Esophagus muscularis mucosa (tissue), 4 donors: ENCODE measurements around the gene GLRA2. TPM values are rescaled to one million over a fixed set of nuclear protein-coding genes. Genes with fewer than 3 reads are reported as not detected.

Source experiments
- DNase-seq: peaks from one replicate; pipeline ENCODE4 v3.0.0-alpha.2; 2017; ENCODE audit errors: extremely low spot score
- H3K27ac ChIP-seq, 4 donors: fragments of 200-600 bp; sonication (generic); replicated peaks in 1 of 4; 1 replicate in 3 of 4; 2 replicates in 1 of 4; pipeline ENCODE4 v1.5.1; 2016 to 2019; ENCODE audit warnings: mild to moderate bottlenecking in 1 of 4
- H3K27me3 ChIP-seq, 4 donors: fragments of 200-600 bp; sonication (generic); one replicate each; pipeline versions ENCODE4 v1.5.1 to v1.6.0; 2016 to 2019
- H3K36me3 ChIP-seq, 4 donors: fragments of 200-600 bp; sonication (generic); one replicate each; pipeline ENCODE4 v1.5.1; 2016 to 2019
- H3K4me1 ChIP-seq, 4 donors: fragments of 200-600 bp; sonication (generic); one replicate each; pipeline ENCODE4 v1.5.1; 2016 to 2019
- H3K4me3 ChIP-seq, 4 donors: fragments of 200-600 bp; sonication (generic); 1 replicate in 2 of 4; 2 replicates in 2 of 4; pipeline ENCODE4 v1.5.1; 2016 to 2019; ENCODE audit warnings: mild to moderate bottlenecking in 4 of 4, moderate library complexity in 1 of 4
- H3K9me3 ChIP-seq, 4 donors: fragments of 200-600 bp; sonication (generic); 1 replicate in 3 of 4; 2 replicates in 1 of 4; pipeline ENCODE4 v1.5.1; 2016 to 2019
- EP300 ChIP-seq: sonication (generic); formaldehyde crosslinking; IDR thresholded peaks from one replicate; pipeline ENCODE4 v1.6.1; 2017; ENCODE audit warnings: antibody characterized with exemption
- POLR2A ChIP-seq: fragments of 450-650 bp; IDR thresholded peaks from one replicate; pipeline ENCODE4 v1.6.1; 2017; ENCODE audit warnings: antibody characterized with exemption, moderate library complexity, mild to moderate bottlenecking, low read depth
- POLR2AphosphoS5 ChIP-seq, 2 donors: sonication (generic); formaldehyde crosslinking; IDR thresholded peaks; one replicate each; pipeline ENCODE4 v1.6.1; 2017; ENCODE audit warnings: antibody characterized with exemption in 2 of 2
- WGBS: methylation state at CpG from one replicate; pipeline ENCODE4 v1.1.5; 2018; 5-methylcytosine and 5-hydroxymethylcytosine counted together
- intact Hi-C: fragments of 100-400 bp; cut with DNase I; formaldehyde crosslinking; loops from one replicate; pipeline ENCODE4 v1.15.1; 2023
- total RNA-seq, 4 donors: library from RNA; depleted of rRNA; stranded (reverse); fragments of >200 nt; gene quantifications; one replicate each; pipeline versions ENCODE4 v1.1.0 to v1.2.1, GENCODE V29; 2016
- TF ChIP-seq, protein P1 (sequence below), 3 experiments: fragments of 200-600 bp in 2 of 3; fragments of 450-650 bp in 1 of 3; sonication (generic) in 2 of 3; IDR thresholded peaks; one replicate each; pipeline ENCODE4 v1.5.1; 2017 to 2019; ENCODE audit warnings: antibody characterized with exemption in 3 of 3, mild to moderate bottlenecking in 2 of 3, moderate library complexity in 1 of 3

The GLRA2 gene
- total RNA-seq, 4 donors from 2014 or later: not detected

DNA sequence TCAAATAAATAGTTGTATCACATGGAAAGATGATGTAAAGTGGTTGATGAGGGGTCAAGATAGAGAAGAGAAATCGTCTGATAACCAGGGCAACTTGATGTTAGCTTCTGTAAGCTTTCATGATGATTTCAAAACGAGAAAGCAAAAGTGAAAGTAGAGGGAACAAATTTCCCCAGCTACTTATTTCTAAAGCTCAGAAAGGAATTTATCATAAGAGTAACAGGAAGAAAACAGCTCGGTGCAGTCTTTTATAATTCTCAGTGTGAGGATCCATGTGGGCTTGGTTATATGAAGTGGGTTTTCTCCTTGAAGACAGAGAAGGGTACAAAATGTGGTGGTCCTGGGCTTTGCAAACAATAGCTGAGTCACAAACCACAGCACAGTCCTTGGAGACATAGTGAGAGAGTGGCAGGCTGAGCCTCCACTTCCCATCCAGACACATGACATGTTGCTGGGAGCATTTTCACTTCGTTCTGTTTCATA lies 32.1 kb upstream of the GLRA2 start:
- no peak for DNase-seq
- 7% methylated on average over 4 of the region's 4 CpGs for WGBS
- no peaks in the 10 kb centered on the region for H3K27me3 ChIP-seq
- no peaks in the 10 kb centered on the region for H3K9me3 ChIP-seq
- H3K27ac ChIP-seq: peak overlapping the region; percentile 2 to 57 (median 40)
- intact Hi-C loops: no loop called here
- H3K4me3 ChIP-seq: peak overlapping the region; percentile 26 to 43 (median 30)
- H3K36me3 ChIP-seq: no peaks in the 10 kb centered on the region
- TF ChIP-seq POLR2AphosphoS5 (IDR thresholded peaks at IDR 0.05) (no peak), EP300 (no peak), POLR2A (no peak)
- TF ChIP-seq, protein P1, sequence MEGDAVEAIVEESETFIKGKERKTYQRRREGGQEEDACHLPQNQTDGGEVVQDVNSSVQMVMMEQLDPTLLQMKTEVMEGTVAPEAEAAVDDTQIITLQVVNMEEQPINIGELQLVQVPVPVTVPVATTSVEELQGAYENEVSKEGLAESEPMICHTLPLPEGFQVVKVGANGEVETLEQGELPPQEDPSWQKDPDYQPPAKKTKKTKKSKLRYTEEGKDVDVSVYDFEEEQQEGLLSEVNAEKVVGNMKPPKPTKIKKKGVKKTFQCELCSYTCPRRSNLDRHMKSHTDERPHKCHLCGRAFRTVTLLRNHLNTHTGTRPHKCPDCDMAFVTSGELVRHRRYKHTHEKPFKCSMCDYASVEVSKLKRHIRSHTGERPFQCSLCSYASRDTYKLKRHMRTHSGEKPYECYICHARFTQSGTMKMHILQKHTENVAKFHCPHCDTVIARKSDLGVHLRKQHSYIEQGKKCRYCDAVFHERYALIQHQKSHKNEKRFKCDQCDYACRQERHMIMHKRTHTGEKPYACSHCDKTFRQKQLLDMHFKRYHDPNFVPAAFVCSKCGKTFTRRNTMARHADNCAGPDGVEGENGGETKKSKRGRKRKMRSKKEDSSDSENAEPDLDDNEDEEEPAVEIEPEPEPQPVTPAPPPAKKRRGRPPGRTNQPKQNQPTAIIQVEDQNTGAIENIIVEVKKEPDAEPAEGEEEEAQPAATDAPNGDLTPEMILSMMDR (IDR thresholded peaks at IDR 0.05): no peak
- H3K4me1 ChIP-seq: peaks cover 0 to 17% (median 10%) of the 10 kb centered on the region in 4 donors

DNA sequence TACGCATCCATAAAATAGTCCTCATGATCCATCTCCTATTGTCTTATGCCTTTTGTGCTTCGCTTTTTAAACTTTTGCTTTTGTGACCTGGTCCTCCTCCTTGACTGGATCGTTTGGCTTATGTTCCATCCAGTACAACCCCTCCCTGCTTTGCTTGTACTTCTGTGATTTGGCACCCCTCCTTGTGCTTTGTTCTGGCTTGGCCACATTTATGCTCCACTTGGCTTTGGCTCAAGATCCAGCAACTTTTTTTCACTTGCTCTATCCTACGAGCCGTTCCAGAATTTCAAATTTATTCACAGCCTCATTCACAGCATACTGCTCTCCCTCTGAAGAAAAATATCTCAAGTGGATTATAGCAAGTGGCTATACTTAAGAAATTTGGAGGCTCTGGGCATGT lies 28.0 kb upstream of the GLRA2 start:
- Histone ChIP-seq H3K4me1 (peaks cover 0 to 28% (median 12%) of the 10 kb centered on the region in 4 donors), H3K27ac (peak overlapping the region in 1 of 4 donors; percentile 17), H3K9me3 (no peaks in the 10 kb centered on the region), H3K36me3 (no peaks in the 10 kb centered on the region), H3K4me3 (no peak overlapping the region), H3K27me3 (no peaks in the 10 kb centered on the region)
- no peak for DNase-seq
- intact Hi-C loops: no loop called here
- TF ChIP-seq, protein P1 (IDR thresholded peaks at IDR 0.05): no peak
- TF ChIP-seq POLR2A (no peak), EP300 (no peak), POLR2AphosphoS5 (IDR thresholded peaks at IDR 0.05) (no peak)
- 54% methylated on average over 5 of the region's 5 CpGs for WGBS

DNA sequence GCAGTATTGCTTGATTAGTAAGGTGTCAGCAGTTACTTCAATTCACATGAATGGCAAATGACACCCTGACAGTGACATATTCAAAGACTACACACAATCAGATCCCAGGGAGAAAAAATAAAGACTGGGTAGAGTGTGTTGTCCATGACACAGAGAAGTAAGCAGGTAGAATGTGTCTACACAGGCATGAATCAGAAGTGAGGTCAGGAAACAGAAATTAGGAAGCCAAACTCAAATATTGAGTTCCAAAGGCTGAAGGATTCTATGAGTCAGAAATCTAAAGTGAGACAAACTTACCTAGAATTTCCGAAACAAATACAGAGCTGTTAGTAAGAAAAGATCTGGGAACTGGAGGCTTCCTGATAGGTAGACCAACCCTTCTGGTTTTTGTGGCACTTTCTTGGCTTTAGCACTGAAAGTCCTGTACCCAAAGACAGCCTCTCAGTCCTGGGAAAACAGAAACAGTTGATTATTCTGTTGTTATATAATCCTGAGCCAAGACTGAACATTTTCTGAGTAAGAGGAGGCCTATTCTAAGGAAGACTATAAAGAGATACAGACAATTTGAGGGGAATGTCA lies 24.3 kb upstream of the GLRA2 start:
- H3K27ac ChIP-seq: no peak overlapping the region
- TF ChIP-seq POLR2A: no peak
- TF ChIP-seq, protein P1 (IDR thresholded peaks at IDR 0.05): no peak
- TF ChIP-seq EP300: no peak
- no peak for TF ChIP-seq POLR2AphosphoS5 (IDR thresholded peaks at IDR 0.05)
- DNase-seq: no peak
- H3K36me3 ChIP-seq: no peaks in the 10 kb centered on the region
- intact Hi-C loops: no loop called here
- H3K4me1 ChIP-seq: peaks cover 0 to 30% (median 4%) of the 10 kb centered on the region in 4 donors
- WGBS: 45% methylated on average over 1 of the region's 1 CpG
- H3K9me3 ChIP-seq: no peaks in the 10 kb centered on the region
- H3K27me3 ChIP-seq: no peaks in the 10 kb centered on the region
- no peak overlapping the region for H3K4me3 ChIP-seq

DNA sequence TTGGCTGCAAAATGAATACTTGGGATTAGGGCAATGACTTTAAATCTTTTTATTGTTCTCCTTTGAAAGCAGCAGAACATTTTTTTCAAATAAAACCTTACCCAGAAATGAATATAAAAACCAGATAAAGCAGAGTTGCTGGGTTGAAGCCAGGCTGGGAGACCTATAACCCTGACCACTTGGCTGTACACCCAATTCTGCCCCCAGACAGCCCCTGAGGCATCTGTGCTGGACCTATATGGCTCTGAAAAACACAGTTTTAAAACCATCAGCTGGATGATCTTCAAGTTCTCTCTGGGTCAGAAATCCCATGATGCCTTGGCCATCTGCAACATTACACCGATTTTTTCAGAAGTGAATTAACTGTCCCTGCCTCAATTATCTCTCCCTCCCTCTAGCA lies 23.7 kb upstream of the GLRA2 start:
- DNase-seq: no peak
- 71% methylated on average over 1 of the region's 1 CpG for WGBS
- no peaks in the 10 kb centered on the region for H3K9me3 ChIP-seq
- no peaks in the 10 kb centered on the region for H3K27me3 ChIP-seq
- intact Hi-C loops: no loop called here
- TF ChIP-seq, protein P1 (IDR thresholded peaks at IDR 0.05): no peak
- TF ChIP-seq EP300 (no peak), POLR2AphosphoS5 (IDR thresholded peaks at IDR 0.05) (no peak), POLR2A (no peak)
- H3K4me3 ChIP-seq: no peak overlapping the region
- H3K36me3 ChIP-seq: no peaks in the 10 kb centered on the region
- H3K27ac ChIP-seq: no peak overlapping the region
- peaks cover 0 to 30% (median 4%) of the 10 kb centered on the region in 4 donors for H3K4me1 ChIP-seq

DNA sequence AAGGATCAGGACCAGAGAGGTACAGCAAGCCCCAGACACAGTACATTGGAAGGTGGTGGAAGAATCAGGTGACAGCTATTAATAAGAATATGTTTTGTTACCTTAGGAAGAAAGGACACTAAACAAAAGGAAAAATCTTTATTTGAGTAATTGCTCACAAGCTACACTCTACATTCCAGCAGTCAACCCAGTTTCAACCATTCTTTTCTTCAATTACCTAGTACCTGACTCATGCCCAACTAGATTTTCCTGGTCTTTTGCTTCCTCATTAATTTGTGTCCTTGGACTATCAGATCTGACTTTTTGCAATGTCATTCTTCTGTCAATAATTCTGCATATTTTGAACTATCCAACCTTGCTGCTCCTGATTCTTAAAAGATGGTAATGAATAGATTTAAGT lies 22.5 kb upstream of the GLRA2 start:
- DNase-seq: no peak

More for the DNA sequence above, 22.5 kb upstream of the GLRA2 start:
- Histone ChIP-seq H3K27me3 (no peaks in the 10 kb centered on the region), H3K27ac (no peak overlapping the region), H3K36me3 (no peaks in the 10 kb centered on the region), H3K4me1 (peaks cover 0 to 20% (median 2%) of the 10 kb centered on the region in 4 donors), H3K9me3 (no peaks in the 10 kb centered on the region), H3K4me3 (no peak overlapping the region)
- intact Hi-C loops: no loop called here
- TF ChIP-seq, protein P1 (IDR thresholded peaks at IDR 0.05): no peak
- TF ChIP-seq EP300: no peak
- TF ChIP-seq POLR2AphosphoS5 (IDR thresholded peaks at IDR 0.05): no peak
- TF ChIP-seq POLR2A: no peak
